ENCODE results near the gene POLD1. TPM values are rescaled to one million over a fixed set of nuclear protein-coding genes. Genes with fewer than 3 reads are reported as not detected.

Gene POLD1
- total and polyA plus RNA-seq, 2 experiments from 2014 or later = 18.2 to 32.6 TPM

DNA sequence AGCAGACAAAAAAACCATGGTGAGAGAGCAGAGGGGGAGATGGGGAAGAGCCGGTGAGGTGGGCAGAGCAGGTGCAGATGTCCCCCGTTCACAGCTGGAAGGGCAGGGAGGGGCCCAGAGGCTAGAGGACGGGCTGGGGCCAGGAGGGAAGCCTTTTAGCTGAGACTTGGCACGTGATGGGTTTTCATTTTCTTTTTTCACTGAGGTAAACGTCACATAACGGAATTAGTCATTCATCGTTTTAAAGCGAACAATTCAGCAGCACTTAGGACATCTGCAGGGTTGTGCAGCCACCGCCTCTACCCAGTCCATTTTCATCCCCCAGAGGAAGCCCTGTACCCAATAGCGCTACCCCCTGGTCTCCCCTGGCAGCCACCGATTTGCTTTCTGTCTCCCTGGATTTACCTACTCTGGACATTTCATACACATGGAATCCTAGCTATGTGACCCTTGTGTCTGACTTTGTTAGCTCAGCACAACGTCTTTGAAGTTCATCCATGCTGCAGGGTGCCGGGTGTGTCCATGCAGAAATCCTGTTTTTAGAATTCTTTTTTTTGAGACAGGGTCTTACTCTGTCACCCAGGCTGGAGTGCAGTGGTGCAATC is 76.1 kb downstream of the POLD1 start:
- Histone ChIP-seq H3K9me3 (ENCODE audit: low read depth) (no peaks in the 10 kb centered on the region), H2AFZ (no peak overlapping the region), H3K27me3 (no peaks in the 10 kb centered on the region), H3K36me3 (replicated peaks; ENCODE audit: insufficient read depth, low read depth) (no peaks in the 10 kb centered on the region), H3K27ac (no peak overlapping the region), H3K9me2 (replicated peaks; ENCODE audit: insufficient read depth) (no peaks in the 10 kb centered on the region), H3K4me2 (no peak overlapping the region), H3K4me1 (ENCODE audit: insufficient read depth) (no peaks in the 10 kb centered on the region), H3K4me3 (no peak overlapping the region), H4K20me1 (ENCODE audit: insufficient read depth, poor library complexity, severe bottlenecking) (no peaks in the 10 kb centered on the region), H3K79me2 (no peaks in the 10 kb centered on the region)
- 63% methylated on average over 12 of the region's 13 CpGs for WGBS (ENCODE audit: low lambda C conversion rate, missing lambda C conversion rate)
- no peak for DNase-seq (ENCODE audit: low spot score)
- TF ChIP-seq CTCF (IDR thresholded peaks at IDR 0.05; ENCODE audit: poor library complexity) (no peak), EZH2 (IDR thresholded peaks at IDR 0.05; ENCODE audit: borderline replicate concordance) (no peak), EZH2phosphoT487 (IDR thresholded peaks at IDR 0.05; ENCODE audit: low read depth, severe bottlenecking, unreplicated experiment) (no peak)

- H3K9me2 ChIP-seq (replicated peaks; ENCODE audit: insufficient read depth) = no peaks in the 10 kb centered on the region
- H3K27me3 ChIP-seq = no peaks in the 10 kb centered on the region
- H3K4me1 ChIP-seq (ENCODE audit: insufficient read depth) = no peaks in the 10 kb centered on the region
- TF ChIP-seq EZH2phosphoT487 (IDR thresholded peaks at IDR 0.05; ENCODE audit: low read depth, severe bottlenecking, unreplicated experiment) = no peak
- no peak for TF ChIP-seq EZH2 (IDR thresholded peaks at IDR 0.05; ENCODE audit: borderline replicate concordance)
- TF ChIP-seq CTCF (IDR thresholded peaks at IDR 0.05; ENCODE audit: poor library complexity) = peak; percentile 82
- peak overlapping the region; percentile 45 for H2AFZ ChIP-seq
- peak; percentile 76 for DNase-seq (ENCODE audit: low spot score)
- H3K9me3 ChIP-seq (ENCODE audit: low read depth) = no peaks in the 10 kb centered on the region
- H3K27ac ChIP-seq = no peak overlapping the region
- no peaks in the 10 kb centered on the region for H3K36me3 ChIP-seq (replicated peaks; ENCODE audit: insufficient read depth, low read depth)
- WGBS (ENCODE audit: low lambda C conversion rate, missing lambda C conversion rate) = 36% methylated on average over 28 of the region's 28 CpGs
- H4K20me1 ChIP-seq (ENCODE audit: insufficient read depth, poor library complexity, severe bottlenecking) = no peaks in the 10 kb centered on the region
- H3K79me2 ChIP-seq = no peaks in the 10 kb centered on the region
- no peak overlapping the region for H3K4me3 ChIP-seq
- no peak overlapping the region for H3K4me2 ChIP-seq
Measured at GRCh38 chr19:50461066-50461875, 77.1 kb downstream of the POLD1 start.

GRCh38 chr19:50462970-50463369 is 78.8 kb downstream of the POLD1 start:
- Histone ChIP-seq H3K79me2 (no peaks in the 10 kb centered on the region), H3K27ac (no peak overlapping the region), H4K20me1 (ENCODE audit: insufficient read depth, poor library complexity, severe bottlenecking) (no peaks in the 10 kb centered on the region), H3K9me2 (replicated peaks; ENCODE audit: insufficient read depth) (no peaks in the 10 kb centered on the region), H3K36me3 (replicated peaks; ENCODE audit: insufficient read depth, low read depth) (no peaks in the 10 kb centered on the region), H3K4me1 (ENCODE audit: insufficient read depth) (no peaks in the 10 kb centered on the region), H3K4me3 (no peak overlapping the region), H2AFZ (no peak overlapping the region), H3K4me2 (no peak overlapping the region), H3K27me3 (no peaks in the 10 kb centered on the region), H3K9me3 (ENCODE audit: low read depth) (no peaks in the 10 kb centered on the region)
- TF ChIP-seq EZH2phosphoT487 (IDR thresholded peaks at IDR 0.05; ENCODE audit: low read depth, severe bottlenecking, unreplicated experiment) (no peak), CTCF (IDR thresholded peaks at IDR 0.05; ENCODE audit: poor library complexity) (no peak), EZH2 (IDR thresholded peaks at IDR 0.05; ENCODE audit: borderline replicate concordance) (no peak)
- DNase-seq (ENCODE audit: low spot score) = no peak
- 74% methylated on average over 7 of the region's 7 CpGs for whole genome bisulfite sequencing (ENCODE audit: low lambda C conversion rate, missing lambda C conversion rate)

All from hepatocyte (in vitro differentiated cells).